Naive thymus-derived CD4-positive, alpha-beta T cell (primary cell): ENCODE results near the gene NEMP2. TPM values are rescaled to one million over a fixed set of nuclear protein-coding genes. Genes with fewer than 3 reads are reported as not detected.

ENCODE experiments used
- ATAC-seq: fragments of 150-1000 bp; cut with Tn5 transposase; 2 replicates; pipeline ENCODE4 v1.10.0; 2021; ENCODE audit warnings: mild to moderate bottlenecking, moderate library complexity
- CTCF ChIA-PET: fragments of 350-600 bp; sonication (Branson Sonifier 250); formaldehyde crosslinking; loops from one replicate; lab custom pipeline; 2021; ENCODE audit warnings: antibody characterized with exemption; lab: Charles Lee
- POLR2A ChIA-PET: fragments of 350-600 bp; sonication (Branson Sonifier 250); formaldehyde crosslinking; loops from one replicate; lab custom pipeline; 2021; ENCODE audit warnings: antibody characterized with exemption, inconsistent platforms; lab: Charles Lee
- DNase-seq, 9 donors: peaks; one replicate each; pipeline versions ENCODE4 v3.0.0 to v3.0.0-alpha.2; 2020 to 2022; ENCODE audit warnings: mixed read lengths in 1 of 9
- H3K27ac ChIP-seq: one replicate; pipeline ENCODE4 v1.7.0; 2013; ENCODE audit warnings: mild to moderate bottlenecking, low read depth, low read length, moderate library complexity
- H3K27me3 ChIP-seq, 2 donors: one replicate each; pipeline ENCODE4 v1.7.0; 2013; ENCODE audit warnings: low read length in 2 of 2, mild to moderate bottlenecking in 2 of 2, moderate library complexity in 2 of 2; ENCODE audit not compliant: control insufficient read depth in 2 of 2, insufficient read depth in 2 of 2
- H3K36me3 ChIP-seq, 3 experiments: 1 replicate in 2 of 3; 2 replicates in 1 of 3; pipeline ENCODE4 v1.7.0; 2013; ENCODE audit warnings: low read length in 3 of 3, mild to moderate bottlenecking in 3 of 3, moderate library complexity in 1 of 3; ENCODE audit not compliant: insufficient read depth in 3 of 3, control insufficient read depth in 2 of 3
- H3K4me1 ChIP-seq, 2 donors: one replicate each; pipeline ENCODE4 v1.7.0; 2013; ENCODE audit warnings: low read length in 2 of 2, mild to moderate bottlenecking in 2 of 2, moderate library complexity in 1 of 2; ENCODE audit not compliant: control insufficient read depth in 2 of 2, insufficient read depth in 2 of 2
- H3K4me3 ChIP-seq: 2 replicates; pipeline ENCODE4 v1.7.0; 2013; ENCODE audit warnings: mild to moderate bottlenecking, low read length
- H3K9me3 ChIP-seq, 3 experiments: 1 replicate in 2 of 3; 2 replicates in 1 of 3; pipeline ENCODE4 v1.7.0; 2013; ENCODE audit warnings: low read length in 3 of 3; ENCODE audit not compliant: control insufficient read depth in 2 of 3
- H3K27ac Mint-ChIP-seq, 9 donors: one replicate each; pipeline ENCODE4 v1.8.0; 2020 to 2022; ENCODE audit warnings: mixed read lengths in 9 of 9, mild to moderate bottlenecking in 8 of 9, moderate library complexity in 5 of 9, inconsistent platforms in 2 of 9
- H3K27me3 Mint-ChIP-seq, 5 donors: one replicate each; pipeline ENCODE4 v1.8.0; 2021 to 2022; ENCODE audit warnings: mixed read lengths in 5 of 5, mild to moderate bottlenecking in 1 of 5
- H3K36me3 Mint-ChIP-seq, 5 donors: one replicate each; pipeline ENCODE4 v1.8.0; 2020 to 2022; ENCODE audit warnings: mixed read lengths in 5 of 5, mild to moderate bottlenecking in 3 of 5, inconsistent platforms in 1 of 5
- H3K4me1 Mint-ChIP-seq, 7 donors: one replicate each; pipeline ENCODE4 v1.8.0; 2020 to 2022; ENCODE audit warnings: mixed read lengths in 7 of 7, mild to moderate bottlenecking in 3 of 7, inconsistent platforms in 1 of 7
- H3K4me3 Mint-ChIP-seq, 10 donors: one replicate each; pipeline ENCODE4 v1.8.0; 2020 to 2022; ENCODE audit warnings: mild to moderate bottlenecking in 10 of 10, mixed read lengths in 10 of 10, moderate library complexity in 6 of 10, inconsistent platforms in 2 of 10
- H3K9me3 Mint-ChIP-seq, 11 donors: one replicate each; pipeline ENCODE4 v1.8.0; 2020 to 2022; ENCODE audit warnings: mixed read lengths in 11 of 11, mild to moderate bottlenecking in 4 of 11, inconsistent platforms in 1 of 11, moderate library complexity in 1 of 11
- intact Hi-C, 2 donors: fragments of 100-400 bp; cut with micrococcal nuclease; formaldehyde crosslinking; loops; one replicate each; pipeline ENCODE4 v1.15.1; 2023
- polyA plus RNA-seq, 2 donors: library from polyadenylated mRNA; unstranded; fragments of 300-500 nt; fragmentation: Illumina TruSeq; gene quantifications; one replicate each; pipeline ENCODE4 v1.2.3, GENCODE V29; 2021
- total RNA-seq, 6 experiments: library from RNA in 5 of 6; stranded (reverse) in 5 of 6; gene quantifications; 1 replicate in 5 of 6; 2 replicates in 1 of 6; pipeline ENCODE4 v1.2.3 and lab custom pipeline; 2021 to 2026

NEMP2 gene
- total and polyA plus RNA-seq, 7 experiments from 2014 or later: 10.0 to 30.8 (median 17.3) TPM

- ATAC-seq: no peak
- Mint-ChIP-seq H3K4me1 (peaks cover 32 to 72% (median 65%) of the 10 kb centered on the region in 7 donors), H3K27me3 (no peaks in the 10 kb centered on the region), H3K4me3 (peak overlapping the region in 1 of 10 donors; percentile 44), H3K9me3 (peaks cover 0 to 5% (median 0%) of the 10 kb centered on the region in 11 donors), H3K27ac (peak overlapping the region in 4 of 9 donors; percentile 13 to 70 (median 19)), H3K36me3 (peaks cover 3 to 39% (median 14%) of the 10 kb centered on the region in 5 donors)
- Histone ChIP-seq H3K27me3 (no peaks in the 10 kb centered on the region), H3K4me3 (no peak overlapping the region), H3K4me1 (peaks cover 3 to 18% of the 10 kb centered on the region in 2 donors), H3K27ac (no peak overlapping the region), H3K9me3 (no peaks in the 10 kb centered on the region), H3K36me3 (peaks cover 0 to 5% (median 3%) of the 10 kb centered on the region in 3 experiments)
- intact Hi-C loops: no loop called here
- ChIA-PET CTCF (no interaction called here), POLR2A (no interaction called here)
- no peak for DNase-seq
Observed at GRCh38 chr2:190527214-190527613, 7.3 kb downstream of the NEMP2 start.

GRCh38 chr2:190526105-190526750, 8.3 kb downstream of the NEMP2 start:
- H3K27me3 Mint-ChIP-seq: no peaks in the 10 kb centered on the region
- intact Hi-C loops: loop anchor here in 1 of 2 donors (1.0 kb wide), 2 partner anchors 8 to 157 kb away; partner anchors contain the start of gene NEMP2
- ATAC-seq (peak; percentile 50), DNase-seq (no peak)
- Histone ChIP-seq H3K36me3 (peaks cover 0 to 5% (median 3%) of the 10 kb centered on the region in 3 experiments), H3K27me3 (no peaks in the 10 kb centered on the region), H3K4me3 (no peak overlapping the region), H3K4me1 (peaks cover 0 to 12% of the 10 kb centered on the region in 2 donors), H3K27ac (no peak overlapping the region), H3K9me3 (no peaks in the 10 kb centered on the region)
- peak overlapping the region in 2 of 10 donors; percentile 10 to 23 for H3K4me3 Mint-ChIP-seq
- CTCF ChIA-PET: no interaction called here
- H3K4me1 Mint-ChIP-seq: peaks cover 32 to 70% (median 64%) of the 10 kb centered on the region in 7 donors
- peaks cover 3 to 44% (median 18%) of the 10 kb centered on the region in 5 donors for H3K36me3 Mint-ChIP-seq
- peak overlapping the region in 6 of 9 donors; percentile 0 to 60 (median 18) for H3K27ac Mint-ChIP-seq
- H3K9me3 Mint-ChIP-seq: peaks cover 0 to 5% (median 0%) of the 10 kb centered on the region in 11 donors
- POLR2A ChIA-PET: interaction anchor here (0.6 to 1.5 kb wide), 2 partner anchors 8 to 53 kb away, joined by 3 to 7 read pairs; partner anchors contain the start of gene NEMP2

- Mint-ChIP-seq H3K9me3 (peaks cover 0 to 5% (median 0%) of the 10 kb centered on the region in 11 donors), H3K27ac (peak overlapping the region in 1 of 9 donors; percentile 3), H3K36me3 (peaks cover 3 to 53% (median 18%) of the 10 kb centered on the region in 5 donors), H3K4me3 (no peak overlapping the region), H3K4me1 (peaks cover 40 to 70% (median 64%) of the 10 kb centered on the region in 7 donors), H3K27me3 (no peaks in the 10 kb centered on the region)
- ChIA-PET CTCF (no interaction called here), POLR2A (no interaction called here)
- H3K27me3 ChIP-seq: no peaks in the 10 kb centered on the region
- peaks cover 12% of the 10 kb centered on the region in 2 donors for H3K4me1 ChIP-seq
- H3K9me3 ChIP-seq: no peaks in the 10 kb centered on the region
- intact Hi-C loops: no loop called here
- DNase-seq (no peak), ATAC-seq (no peak)
- no peak overlapping the region for H3K27ac ChIP-seq
- peaks cover 0 to 5% (median 3%) of the 10 kb centered on the region in 3 experiments for H3K36me3 ChIP-seq
- no peak overlapping the region for H3K4me3 ChIP-seq
Observed at GRCh38 chr2:190524928-190525327, 9.6 kb downstream of the NEMP2 start.

- Histone ChIP-seq H3K4me1 (peaks cover 26 to 31% of the 10 kb centered on the region in 2 donors), H3K27ac (no peak overlapping the region), H3K4me3 (peak overlapping the region; percentile 8), H3K36me3 (peaks cover 0 to 5% (median 3%) of the 10 kb centered on the region in 3 experiments), H3K9me3 (no peaks in the 10 kb centered on the region), H3K27me3 (no peaks in the 10 kb centered on the region)
- Mint-ChIP-seq H3K27ac (peak overlapping the region; percentile 24 to 72 (median 47)), H3K4me1 (peaks cover 24 to 69% (median 47%) of the 10 kb centered on the region in 7 donors), H3K36me3 (peaks cover 3 to 40% (median 18%) of the 10 kb centered on the region in 5 donors), H3K4me3 (peak overlapping the region; percentile 14 to 62 (median 47)), H3K27me3 (no peaks in the 10 kb centered on the region), H3K9me3 (no peaks in the 10 kb centered on the region)
- intact Hi-C loops: loop anchor here (1.0 to 10.0 kb wide), 6 partner anchors 10 to 362 kb away; partner anchors contain the start of genes NEMP2 (in 2 of the 2), GLS (in 1 of the 2) and NAB1 (in 1 of the 2)
- CTCF ChIA-PET: interaction anchor here (0.8 to 1.2 kb wide), 2 partner anchors 9 kb away, joined by 3 read pairs; no protein-coding TSS in a partner anchor
- peak; percentile 73 for ATAC-seq
- POLR2A ChIA-PET: interaction anchor here (0.6 to 2.8 kb wide), 6 partner anchors 10 to 360 kb away, joined by 3 to 19 read pairs (median 4); partner anchors contain the start of gene NEMP2
- DNase-seq: peak in 5 of 9 donors; percentile 26 to 48 (median 41)
Observed at GRCh38 chr2:190519975-190520767, 14.4 kb downstream of the NEMP2 start.

GRCh38 chr2:190517468-190517867, 17.1 kb downstream of the NEMP2 start:
- ATAC-seq (no peak), DNase-seq (no peak)
- H3K9me3 ChIP-seq: no peaks in the 10 kb centered on the region
- Mint-ChIP-seq H3K27me3 (no peaks in the 10 kb centered on the region), H3K4me1 (peaks cover 22 to 78% (median 59%) of the 10 kb centered on the region in 7 donors), H3K9me3 (no peaks in the 10 kb centered on the region), H3K4me3 (no peak overlapping the region), H3K27ac (peak overlapping the region in 3 of 9 donors; percentile 7 to 26 (median 11)), H3K36me3 (peaks cover 0 to 37% (median 10%) of the 10 kb centered on the region in 5 donors)
- H3K36me3 ChIP-seq: peaks cover 0 to 17% (median 0%) of the 10 kb centered on the region in 3 experiments
- peaks cover 26 to 33% of the 10 kb centered on the region in 2 donors for H3K4me1 ChIP-seq
- H3K27ac ChIP-seq: no peak overlapping the region
- no peaks in the 10 kb centered on the region for H3K27me3 ChIP-seq
- CTCF ChIA-PET: no interaction called here
- POLR2A ChIA-PET: interaction anchor here (0.7 to 4.0 kb wide), 6 partner anchors 10 to 158 kb away, joined by 3 to 47 read pairs (median 4); partner anchors contain the start of gene NEMP2
- intact Hi-C loops: loop anchor here (5.0 to 10.0 kb wide), 4 partner anchors 130 to 365 kb away; partner anchors contain the start of genes GLS (in 1 of the 2) and NAB1 (in 1 of the 2)
- no peak overlapping the region for H3K4me3 ChIP-seq
